Measurements from ENCODE around the gene TMEM101.

DNA sequence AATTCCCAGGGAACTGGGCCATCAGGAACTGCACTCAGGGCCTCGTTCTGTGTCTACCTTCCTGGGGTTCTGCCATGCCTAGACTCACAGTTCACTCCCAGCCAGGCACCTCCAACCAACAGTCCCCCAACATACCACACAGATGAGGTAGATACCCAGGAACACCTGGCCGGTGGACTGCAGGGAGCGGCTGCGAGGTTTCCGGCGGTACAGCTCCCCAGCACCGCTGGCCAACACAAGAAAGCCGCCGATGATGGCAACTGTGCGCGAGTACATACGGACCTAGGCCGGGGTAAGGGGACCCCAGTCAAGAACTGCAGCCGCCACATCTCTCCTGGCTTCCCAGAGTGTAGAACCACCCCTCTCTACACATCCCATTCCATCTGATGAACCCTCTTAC lies 1.9 kb downstream of the TMEM101 start:
- TF ChIP-seq, protein P1, sequence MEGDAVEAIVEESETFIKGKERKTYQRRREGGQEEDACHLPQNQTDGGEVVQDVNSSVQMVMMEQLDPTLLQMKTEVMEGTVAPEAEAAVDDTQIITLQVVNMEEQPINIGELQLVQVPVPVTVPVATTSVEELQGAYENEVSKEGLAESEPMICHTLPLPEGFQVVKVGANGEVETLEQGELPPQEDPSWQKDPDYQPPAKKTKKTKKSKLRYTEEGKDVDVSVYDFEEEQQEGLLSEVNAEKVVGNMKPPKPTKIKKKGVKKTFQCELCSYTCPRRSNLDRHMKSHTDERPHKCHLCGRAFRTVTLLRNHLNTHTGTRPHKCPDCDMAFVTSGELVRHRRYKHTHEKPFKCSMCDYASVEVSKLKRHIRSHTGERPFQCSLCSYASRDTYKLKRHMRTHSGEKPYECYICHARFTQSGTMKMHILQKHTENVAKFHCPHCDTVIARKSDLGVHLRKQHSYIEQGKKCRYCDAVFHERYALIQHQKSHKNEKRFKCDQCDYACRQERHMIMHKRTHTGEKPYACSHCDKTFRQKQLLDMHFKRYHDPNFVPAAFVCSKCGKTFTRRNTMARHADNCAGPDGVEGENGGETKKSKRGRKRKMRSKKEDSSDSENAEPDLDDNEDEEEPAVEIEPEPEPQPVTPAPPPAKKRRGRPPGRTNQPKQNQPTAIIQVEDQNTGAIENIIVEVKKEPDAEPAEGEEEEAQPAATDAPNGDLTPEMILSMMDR (IDR thresholded peaks at IDR 0.05): no peak
- no peak for TF ChIP-seq POLR2A (IDR thresholded peaks at IDR 0.05)
